Trophoblast cell (in vitro differentiated cells and primary cell): ENCODE data around the gene SLC6A9.

Experiments used
- DNase-seq, 2 donors: peaks; one replicate each; pipeline ENCODE4 v3.0.0-alpha.2; 2016
- H2AFZ ChIP-seq: 2 replicates; pipeline ENCODE4 v1.6.1; 2013; ENCODE audit warnings: low read length, moderate library complexity, mild to moderate bottlenecking; ENCODE audit not compliant: insufficient read depth, poor library complexity
- H2AK5ac ChIP-seq: 2 replicates; pipeline ENCODE4 v1.6.1; 2013; ENCODE audit warnings: mild to moderate bottlenecking, low read length
- H2BK120ac ChIP-seq: 2 replicates; pipeline ENCODE4 v1.6.1; 2013; ENCODE audit warnings: low read length, mild to moderate bottlenecking, moderate library complexity; ENCODE audit not compliant: insufficient read depth, poor library complexity
- H2BK12ac ChIP-seq: 2 replicates; pipeline ENCODE4 v1.6.1; 2013; ENCODE audit warnings: mild to moderate bottlenecking, low read length, moderate library complexity
- H2BK5ac ChIP-seq: 2 replicates; pipeline ENCODE4 v1.6.1; 2013; ENCODE audit warnings: low read length, low read depth, moderate library complexity, mild to moderate bottlenecking; ENCODE audit not compliant: poor library complexity
- H3K14ac ChIP-seq: 2 replicates; pipeline ENCODE4 v1.6.1; 2013; ENCODE audit warnings: mild to moderate bottlenecking, low read length
- H3K18ac ChIP-seq: 2 replicates; pipeline ENCODE4 v1.6.1; 2013; ENCODE audit warnings: mild to moderate bottlenecking, low read length
- H3K23ac ChIP-seq: 2 replicates; pipeline ENCODE4 v1.6.1; 2013; ENCODE audit warnings: low read length
- H3K27ac ChIP-seq: 2 replicates; pipeline ENCODE4 v1.5.1; 2013; ENCODE audit warnings: low read depth, mild to moderate bottlenecking, inconsistent platforms, low read length, moderate library complexity
- H3K27me3 ChIP-seq: 2 replicates; pipeline ENCODE4 v1.6.1; 2013; ENCODE audit warnings: inconsistent platforms, mild to moderate bottlenecking, low read length, moderate library complexity; ENCODE audit not compliant: insufficient read depth
- H3K36me3 ChIP-seq, 2 experiments: 1 replicate in 1 of 2; 2 replicates in 1 of 2; pipeline ENCODE4 v1.6.1; 2013; ENCODE audit warnings: low read length in 2 of 2, mild to moderate bottlenecking in 2 of 2, moderate library complexity in 1 of 2; ENCODE audit not compliant: insufficient read depth in 2 of 2, control insufficient read depth in 1 of 2
- H3K4ac ChIP-seq: 2 replicates; pipeline ENCODE4 v1.6.1; 2013; ENCODE audit warnings: low read depth, mild to moderate bottlenecking, low read length, moderate library complexity
- H3K4me1 ChIP-seq, 2 experiments: 1 replicate in 1 of 2; 2 replicates in 1 of 2; pipeline ENCODE4 v1.6.1; 2013; ENCODE audit warnings: low read length in 2 of 2, mild to moderate bottlenecking in 2 of 2, moderate library complexity in 1 of 2; ENCODE audit not compliant: insufficient read depth in 2 of 2, control insufficient read depth in 1 of 2
- H3K4me2 ChIP-seq: 2 replicates; pipeline ENCODE4 v1.6.1; 2013; ENCODE audit warnings: inconsistent platforms, mild to moderate bottlenecking, low read length, moderate library complexity
- H3K4me3 ChIP-seq: 2 replicates; pipeline ENCODE4 v1.5.1; 2013; ENCODE audit warnings: mild to moderate bottlenecking, low read depth, low read length, inconsistent platforms
- H3K79me1 ChIP-seq: one replicate; pipeline ENCODE4 v1.6.1; 2013; ENCODE audit warnings: low read length
- H3K79me2 ChIP-seq: 2 replicates; pipeline ENCODE4 v1.6.1; 2013; ENCODE audit warnings: low read length, mild to moderate bottlenecking; ENCODE audit not compliant: control insufficient read depth, insufficient read depth, poor library complexity
- H3K9ac ChIP-seq: 2 replicates; pipeline ENCODE4 v1.6.1; 2013; ENCODE audit warnings: mild to moderate bottlenecking, low read length
- H3K9me3 ChIP-seq: 2 replicates; pipeline ENCODE4 v1.6.1; 2013; ENCODE audit warnings: low read depth, mild to moderate bottlenecking, control low read depth, inconsistent platforms, low read length; ENCODE audit not compliant: insufficient read depth
- H4K12ac ChIP-seq: 2 replicates; pipeline ENCODE4 v1.6.1; 2013; ENCODE audit warnings: low read depth, mild to moderate bottlenecking, low read length, moderate library complexity
- H4K8ac ChIP-seq: 2 replicates; pipeline ENCODE4 v1.6.1; 2013; ENCODE audit warnings: low read depth, mild to moderate bottlenecking, low read length, moderate library complexity
- H4K91ac ChIP-seq: one replicate; pipeline ENCODE4 v1.6.1; 2013; ENCODE audit warnings: low read depth, mild to moderate bottlenecking, low read length, moderate library complexity
- WGBS: extraction: QIAGEN DNeasy Blood & Tissue Kit; methylation state at CpG from one replicate; pipeline ENCODE4 v1.1.7; 2013; ENCODE audit warnings: missing lambda C conversion rate; ENCODE audit not compliant: insufficient read length, insufficient coverage; ENCODE audit errors: extremely low coverage; 5-methylcytosine and 5-hydroxymethylcytosine counted together

Gene SLC6A9

DNA sequence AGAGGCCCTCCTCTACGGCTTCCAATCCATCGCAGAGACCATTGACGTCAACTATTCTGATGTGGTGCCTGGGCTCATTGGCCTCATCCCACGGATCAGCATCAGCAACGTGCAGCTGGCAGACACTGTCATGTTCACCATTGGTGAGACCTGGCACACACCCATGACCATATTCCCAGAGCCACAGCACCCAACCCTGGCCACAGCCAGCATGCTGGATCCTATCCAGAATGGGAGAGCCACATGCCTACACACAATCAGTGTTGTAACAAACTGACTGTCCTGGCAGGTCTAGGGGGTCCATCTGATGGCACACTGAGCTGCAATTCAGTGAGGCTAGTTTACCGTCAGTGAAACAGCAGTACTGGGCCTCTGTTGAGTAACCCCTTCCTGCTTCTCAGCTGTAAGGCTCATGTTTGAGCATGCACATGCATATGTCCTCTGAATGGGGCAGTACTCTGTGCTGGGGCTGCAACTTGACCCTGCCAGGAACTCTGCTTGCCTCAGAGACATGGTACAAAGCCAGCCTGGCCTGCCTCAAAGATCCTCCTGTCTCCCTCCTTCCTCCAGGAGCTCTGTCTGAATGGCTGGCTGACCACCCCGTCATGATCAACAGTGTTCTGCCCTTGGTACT lies 73.7 kb downstream of the SLC6A9 start:
- no peak for DNase-seq
- no peaks in the 10 kb centered on the region for H3K9me3 ChIP-seq
- no peak overlapping the region for H2AK5ac ChIP-seq
- H3K27ac ChIP-seq = no peak overlapping the region
- H4K12ac ChIP-seq = no peak overlapping the region
- no peaks in the 10 kb centered on the region for H3K79me2 ChIP-seq
- no peak overlapping the region for H3K9ac ChIP-seq
- H2AFZ ChIP-seq = no peak overlapping the region
- H3K14ac ChIP-seq = no peak overlapping the region
- no peaks in the 10 kb centered on the region for H3K27me3 ChIP-seq
- no peak overlapping the region for H3K18ac ChIP-seq
- no peaks in the 10 kb centered on the region for H3K4me1 ChIP-seq
- no peak overlapping the region for H2BK5ac ChIP-seq
- no peak overlapping the region for H2BK120ac ChIP-seq
- no peak overlapping the region for H2BK12ac ChIP-seq
- no CpG with 5 or more reads among the region's 7 CpGs for WGBS
- H3K23ac ChIP-seq = no peak overlapping the region
- H3K4me2 ChIP-seq = no peak overlapping the region
- H3K4me3 ChIP-seq = no peak overlapping the region
- no peak overlapping the region for H4K8ac ChIP-seq
- no peak overlapping the region for H3K4ac ChIP-seq
- peaks cover 35 to 43% of the 10 kb centered on the region in 2 experiments for H3K36me3 ChIP-seq
- H4K91ac ChIP-seq = no peak overlapping the region
- H3K79me1 ChIP-seq = no peaks in the 10 kb centered on the region

DNA sequence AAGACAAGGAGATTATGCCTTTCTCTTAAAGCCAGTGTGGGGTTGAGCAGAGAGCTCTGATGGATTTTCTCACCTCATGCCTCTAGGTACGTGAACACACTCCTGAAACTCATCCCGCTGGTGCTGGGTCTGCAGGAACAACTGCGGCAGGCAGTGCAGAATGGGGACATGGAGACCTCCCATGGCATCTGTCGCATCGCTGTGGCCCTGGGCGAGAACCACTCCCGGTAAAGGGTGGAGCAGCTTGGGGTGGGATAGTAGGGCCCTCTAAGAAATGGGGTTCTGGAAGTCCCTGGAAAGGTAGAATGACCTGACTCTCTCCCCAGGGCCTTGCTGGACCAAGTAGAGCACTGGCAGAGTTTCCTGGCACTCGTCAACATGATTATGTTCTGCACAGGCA lies 75.0 kb downstream of the SLC6A9 start:
- WGBS = no CpG with 5 or more reads among the region's 8 CpGs
- H3K4me1 ChIP-seq = no peaks in the 10 kb centered on the region
- H3K4me2 ChIP-seq = no peak overlapping the region
- H2BK5ac ChIP-seq = no peak overlapping the region
- H2BK120ac ChIP-seq = no peak overlapping the region
- no peak overlapping the region for H4K91ac ChIP-seq
- no peak overlapping the region for H2BK12ac ChIP-seq
- H3K23ac ChIP-seq = no peak overlapping the region
- no peaks in the 10 kb centered on the region for H3K9me3 ChIP-seq
- no peaks in the 10 kb centered on the region for H3K79me1 ChIP-seq
- no peak for DNase-seq
- H2AK5ac ChIP-seq = no peak overlapping the region
- no peak overlapping the region for H3K27ac ChIP-seq
- H2AFZ ChIP-seq = no peak overlapping the region
- no peak overlapping the region for H4K8ac ChIP-seq
- H3K14ac ChIP-seq = no peak overlapping the region
- H3K4ac ChIP-seq = no peak overlapping the region
- no peaks in the 10 kb centered on the region for H3K27me3 ChIP-seq
- no peak overlapping the region for H3K9ac ChIP-seq
- H3K79me2 ChIP-seq = no peaks in the 10 kb centered on the region
- no peak overlapping the region for H3K18ac ChIP-seq
- peaks cover 32 to 40% of the 10 kb centered on the region in 2 experiments for H3K36me3 ChIP-seq
- no peak overlapping the region for H3K4me3 ChIP-seq
- no peak overlapping the region for H4K12ac ChIP-seq

DNA sequence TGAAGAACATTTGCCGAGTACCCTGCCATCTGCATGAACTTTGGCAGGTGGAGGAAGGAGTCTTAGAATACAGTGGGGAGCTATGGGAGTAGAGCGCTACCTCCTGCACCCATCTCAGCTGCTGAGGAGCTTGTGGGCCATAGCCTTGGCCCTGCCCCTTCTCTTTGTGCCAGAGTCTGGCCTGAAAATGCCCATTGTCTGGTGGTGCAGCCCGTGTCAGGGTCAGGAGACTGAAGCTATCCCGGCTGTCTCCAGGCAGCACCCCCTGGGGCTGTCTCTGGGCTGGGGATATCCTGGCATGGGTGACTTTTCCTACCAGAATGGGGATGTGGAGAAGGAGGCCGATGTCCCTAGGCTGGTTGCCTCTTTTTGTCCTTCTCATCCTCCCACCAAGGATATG lies 77.2 kb downstream of the SLC6A9 start:
- peaks cover 0 to 2% of the 10 kb centered on the region in 2 experiments for H3K4me1 ChIP-seq
- DNase-seq = no peak
- no peak overlapping the region for H3K9ac ChIP-seq
- no peaks in the 10 kb centered on the region for H3K27me3 ChIP-seq
- no peak overlapping the region for H3K14ac ChIP-seq
- no peak overlapping the region for H2AFZ ChIP-seq
- H3K9me3 ChIP-seq = no peaks in the 10 kb centered on the region
- H2BK120ac ChIP-seq = no peak overlapping the region
- H3K79me2 ChIP-seq = no peaks in the 10 kb centered on the region
- no peak overlapping the region for H3K4ac ChIP-seq
- H2AK5ac ChIP-seq = no peak overlapping the region
- H3K79me1 ChIP-seq = no peaks in the 10 kb centered on the region
- H2BK5ac ChIP-seq = no peak overlapping the region
- H3K4me3 ChIP-seq = no peak overlapping the region
- no CpG with 5 or more reads among the region's 5 CpGs for WGBS
- no peak overlapping the region for H3K27ac ChIP-seq
- no peak overlapping the region for H4K12ac ChIP-seq
- H3K36me3 ChIP-seq = peaks cover 26 to 34% of the 10 kb centered on the region in 2 experiments
- no peak overlapping the region for H4K91ac ChIP-seq
- no peak overlapping the region for H2BK12ac ChIP-seq
- H3K18ac ChIP-seq = no peak overlapping the region
- no peak overlapping the region for H4K8ac ChIP-seq
- no peak overlapping the region for H3K4me2 ChIP-seq
- H3K23ac ChIP-seq = no peak overlapping the region

DNA sequence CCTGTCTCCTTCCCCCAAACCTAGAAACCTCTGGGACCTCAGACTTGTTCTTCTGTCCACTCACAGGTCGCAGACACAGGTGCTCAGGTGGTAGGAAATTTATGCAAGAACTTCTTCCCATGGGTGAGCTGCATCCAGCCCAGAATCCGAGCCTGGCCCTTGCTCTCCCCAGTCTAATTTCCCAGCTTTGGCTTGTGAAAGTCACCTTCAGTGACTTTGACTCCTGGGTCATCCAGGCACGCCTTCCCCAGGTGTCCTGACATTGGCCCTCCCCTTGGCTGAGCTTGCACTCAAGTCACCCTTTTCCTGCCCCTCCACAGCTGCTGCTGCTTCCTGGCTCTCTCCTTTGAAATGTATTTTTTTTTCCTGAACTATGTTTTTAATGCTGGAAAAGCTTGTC lies 77.9 kb downstream of the SLC6A9 start:
- Histone ChIP-seq H3K4me3 (no peak overlapping the region), H3K14ac (no peak overlapping the region), H3K4me2 (no peak overlapping the region), H3K18ac (no peak overlapping the region), H3K79me1 (no peaks in the 10 kb centered on the region), H3K27me3 (no peaks in the 10 kb centered on the region), H3K4ac (no peak overlapping the region), H2BK120ac (no peak overlapping the region), H3K36me3 (peaks cover 23 to 27% of the 10 kb centered on the region in 2 experiments), H2AFZ (no peak overlapping the region), H4K8ac (no peak overlapping the region), H4K91ac (no peak overlapping the region), H3K4me1 (peaks cover 0 to 5% of the 10 kb centered on the region in 2 experiments), H3K9me3 (no peaks in the 10 kb centered on the region), H2AK5ac (no peak overlapping the region), H4K12ac (no peak overlapping the region), H3K79me2 (no peaks in the 10 kb centered on the region), H3K9ac (no peak overlapping the region), H2BK5ac (no peak overlapping the region), H2BK12ac (no peak overlapping the region), H3K27ac (no peak overlapping the region), H3K23ac (no peak overlapping the region)
- no peak for DNase-seq
- WGBS = no CpG with 5 or more reads among the region's 3 CpGs
